ENCODE measurements around the gene OR10A2.

DNA sequence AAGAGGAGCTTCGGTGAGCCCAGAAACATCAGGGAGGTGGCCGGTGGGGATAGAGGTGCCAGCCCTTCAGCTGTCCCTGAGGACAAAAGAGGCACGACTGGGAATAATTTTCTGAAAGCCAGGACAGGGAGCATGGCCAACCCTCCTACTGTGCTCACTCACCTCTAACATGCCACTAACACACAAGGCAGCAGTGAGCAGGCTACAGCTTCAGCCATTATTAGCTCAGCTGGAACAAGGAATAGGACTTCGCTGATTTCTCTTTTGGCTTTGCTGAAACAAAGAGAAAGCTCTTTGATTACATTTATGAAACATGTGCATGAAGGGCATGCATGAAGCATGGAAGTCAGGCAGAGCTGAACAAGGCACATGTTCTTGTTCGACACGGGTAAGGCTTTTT lies 29.5 kb upstream of the OR10A2 start:
- no peak for TF ChIP-seq GATA1 (IDR thresholded peaks at IDR 0.05; ENCODE audit: low read depth, low read length)
- TF ChIP-seq POLR2A (IDR thresholded peaks at IDR 0.05; ENCODE audit: low read length), result no peak
